Right cardiac atrium (tissue), 5 donors: Measurements from ENCODE around the gene KCND1. TPM values are rescaled to one million over a fixed set of nuclear protein-coding genes. Genes with fewer than 3 reads are reported as not detected.

Source experiments
- ATAC-seq, 2 donors: fragments of 200-7000 bp; cut with Tn5 transposase; one replicate each; pipeline versions ENCODE4 v1.8.0 to v1.9.1; 2020; ENCODE audit warnings: moderate library complexity in 2 of 2, mild to moderate bottlenecking in 1 of 2
- DNase-seq, 3 donors: peaks; one replicate each; pipeline ENCODE4 v3.0.0-alpha.2; 2020
- H3K27ac ChIP-seq: one replicate; pipeline ENCODE4 v1.5.1; 2013; ENCODE audit warnings: mild to moderate bottlenecking, low read length, control low read depth, moderate library complexity
- H3K27me3 ChIP-seq: one replicate; pipeline ENCODE4 v1.6.1; 2013; ENCODE audit not compliant: control insufficient read depth, insufficient read depth
- H3K4me1 ChIP-seq: one replicate; pipeline ENCODE4 v1.6.1; 2013; ENCODE audit warnings: low read length; ENCODE audit not compliant: control insufficient read depth, insufficient read depth
- H3K4me3 ChIP-seq: one replicate; pipeline ENCODE4 v1.5.1; 2013; ENCODE audit warnings: low read length, control low read depth
- H3K9me3 ChIP-seq: one replicate; pipeline ENCODE4 v1.6.1; 2013; ENCODE audit warnings: low read length; ENCODE audit not compliant: control insufficient read depth
- WGBS: extraction: QIAGEN DNeasy Blood & Tissue Kit; methylation state at CpG from one replicate; pipeline ENCODE4 v1.1.7; 2013; 5-methylcytosine and 5-hydroxymethylcytosine counted together
- intact Hi-C, 4 donors: fragments of 100-400 bp; cut with DNase I; formaldehyde crosslinking; loops; one replicate each; pipeline versions ENCODE4 v1.11.0 to v1.14.0; 2022 to 2023
- polyA plus RNA-seq: library from polyadenylated mRNA; stranded (reverse); fragments of 200-250 nt; gene quantifications from one replicate; pipeline ENCODE4 v1.2.3, GENCODE V29; 2013
- total RNA-seq, 4 donors: library from RNA; stranded (reverse); fragmentation: NEBNext Ultra II Directional; extraction: Animal tissue kit (Norgen Biotek cat#: 25700); gene quantifications; one replicate each; pipeline ENCODE4 v1.2.1, GENCODE V29; 2021
- donor health status: healthy with polysubstance abuse.
- donor health status: DM: no; HTN: yes; CAD: no.
- donor health status: DM: no; HTN: no; CAD: no.
- donor health status: DM: no; HTN: yes; CAD: no; lungs with severe emphysema.
- donor health status: DM: yes; HTN: yes; CAD: no.

Gene KCND1
- total and polyA plus RNA-seq, 5 donors, result 0.97 to 1.6 (median 1.4) TPM

DNA sequence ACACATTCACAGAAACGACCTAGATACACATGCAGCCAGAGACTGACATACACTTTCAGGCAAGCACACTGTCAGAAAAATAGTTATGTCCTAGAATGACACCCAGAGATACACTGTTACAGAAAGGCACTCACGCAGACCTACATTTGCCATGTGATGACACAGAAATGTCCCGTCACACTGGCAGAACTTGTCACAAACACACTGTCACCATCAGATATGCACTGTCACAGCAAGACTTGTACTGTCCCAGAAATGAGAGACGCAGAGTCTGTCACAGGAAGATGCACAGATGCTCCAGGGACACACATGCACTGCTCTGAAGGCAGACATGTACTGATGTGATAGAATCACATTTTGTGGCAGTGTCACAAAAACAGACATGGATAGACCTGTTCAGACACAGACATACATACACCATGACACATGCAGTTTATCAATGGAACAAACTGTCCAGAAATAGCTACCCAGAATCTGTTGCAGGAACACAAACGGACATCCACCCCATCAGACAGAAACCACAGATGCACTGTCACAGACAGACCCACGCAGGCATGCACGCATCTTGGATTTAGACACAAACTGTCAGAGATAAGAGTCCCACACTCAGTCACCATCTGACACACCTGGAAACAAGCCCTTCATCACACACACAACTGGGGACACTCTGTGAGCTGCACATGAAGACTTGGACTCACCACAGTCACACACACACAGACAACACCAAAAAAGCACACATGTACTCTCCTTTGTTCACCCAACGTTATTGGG is 51.5 kb downstream of the KCND1 start:
- intact Hi-C loops, result no loop called here
- H3K27me3 ChIP-seq, result no peaks in the 10 kb centered on the region
- no peak for DNase-seq
- no peaks in the 10 kb centered on the region for H3K4me1 ChIP-seq
- WGBS, result 36% methylated on average over 8 of the region's 8 CpGs
- H3K4me3 ChIP-seq, result no peak overlapping the region
- no peak overlapping the region for H3K27ac ChIP-seq
- no peak for ATAC-seq
- no peaks in the 10 kb centered on the region for H3K9me3 ChIP-seq

DNA sequence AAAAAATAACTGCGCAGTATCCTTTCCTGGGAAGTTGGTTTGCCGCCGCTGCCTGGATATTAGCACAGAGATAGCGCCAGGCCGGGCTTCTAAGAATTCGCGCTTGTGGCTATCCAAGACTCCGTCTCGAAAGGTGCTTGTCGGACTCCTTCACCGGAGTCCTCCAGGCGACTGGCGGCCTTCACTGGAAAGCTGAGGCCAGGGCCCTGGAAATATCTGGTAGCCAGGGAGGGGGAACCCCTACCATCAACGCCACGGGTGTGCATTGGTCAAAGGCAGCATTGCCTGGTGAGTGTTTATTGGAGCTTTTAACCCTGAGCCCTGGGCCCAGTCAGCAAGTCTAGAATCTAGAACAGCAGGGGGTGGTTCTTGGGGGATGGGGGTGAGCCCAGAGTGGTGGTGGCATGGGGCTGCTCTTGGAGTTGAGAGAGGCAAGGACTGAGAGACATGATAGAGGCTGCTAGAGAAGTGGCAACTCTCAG is 52.2 kb downstream of the KCND1 start:
- ATAC-seq (peak; percentile 5 to 13), DNase-seq (peak in 1 of 3 donors; percentile 56)
- peak overlapping the region; percentile 53 for H3K4me3 ChIP-seq
- intact Hi-C loops, result no loop called here
- H3K4me1 ChIP-seq, result no peaks in the 10 kb centered on the region
- H3K27me3 ChIP-seq, result no peaks in the 10 kb centered on the region
- peak overlapping the region; percentile 82 for H3K27ac ChIP-seq
- H3K9me3 ChIP-seq, result no peaks in the 10 kb centered on the region
- 1% methylated on average over 15 of the region's 15 CpGs for WGBS

DNA sequence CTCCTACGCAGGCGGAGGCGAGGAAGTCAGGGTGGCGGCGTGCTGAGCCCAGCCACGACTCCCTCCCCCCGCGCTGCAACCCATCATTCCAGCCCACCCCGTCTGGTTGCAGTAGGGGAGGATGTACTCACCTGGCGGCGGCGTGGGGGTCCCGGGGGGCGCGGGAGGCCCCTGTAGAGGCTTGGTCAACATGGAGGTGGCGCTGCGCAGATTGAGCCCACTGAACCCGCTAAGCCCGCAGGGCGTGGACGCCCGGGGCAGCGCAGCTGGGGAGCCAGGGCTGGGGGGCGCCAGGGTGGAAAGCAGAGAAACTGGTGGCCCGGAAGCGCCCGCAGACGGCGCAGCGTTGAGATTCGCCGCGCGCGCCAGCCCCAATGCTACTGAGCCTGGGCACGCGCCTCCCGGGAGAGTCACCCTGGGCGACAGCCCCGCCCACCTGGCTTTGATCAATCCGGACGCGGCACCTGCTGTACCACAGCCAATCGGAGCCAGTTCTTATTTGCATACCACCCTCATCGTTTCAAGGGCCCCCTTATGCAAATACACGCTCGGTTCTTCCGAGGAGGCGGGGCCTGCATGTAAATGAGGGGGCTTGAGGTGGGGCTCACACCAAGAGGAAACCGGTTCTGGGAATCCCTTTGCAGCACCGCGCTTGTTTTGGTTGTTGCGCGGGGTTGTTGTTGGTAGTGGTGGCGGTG is 52.9 kb downstream of the KCND1 start, which contains the start of gene PIM2:
TSS of gene PIM2 (minus strand) at position 382 of the 698 bp plus-strand sequence. CDS start at position 192, 190 bp downstream.
- Histone ChIP-seq H3K27me3 (no peaks in the 10 kb centered on the region), H3K27ac (peak within 1 kb of the TSS; percentile 82), H3K9me3 (no peaks in the 10 kb centered on the region), H3K4me1 (no peaks in the 10 kb centered on the region), H3K4me3 (peak within 1 kb of the TSS; percentile 53)
- DNase-seq (peak; percentile 88 to 95 (median 95)), ATAC-seq (peak; percentile 88 to 89)
- WGBS, result under 1% methylated on average over 55 of the region's 55 CpGs
- intact Hi-C loops, result no loop called here

DNA sequence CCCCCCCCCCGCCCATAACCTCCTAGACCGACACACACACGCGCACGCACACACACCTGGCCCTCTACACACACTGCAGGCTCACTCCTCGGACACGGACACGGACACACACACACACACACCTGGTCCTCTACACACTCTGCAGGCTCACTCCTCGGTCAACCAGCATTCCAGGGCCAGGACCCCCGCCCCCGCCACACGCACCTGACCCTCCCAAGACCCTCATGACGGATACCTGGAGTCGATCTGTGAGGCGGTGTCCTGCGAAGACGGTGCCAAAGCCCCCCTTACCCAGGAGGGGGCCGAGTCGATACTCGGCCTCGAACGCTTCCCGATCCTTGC is 53.4 kb downstream of the KCND1 start:
- WGBS, result 11% methylated on average over 23 of the region's 23 CpGs
- peak overlapping the region; percentile 78 for H3K27ac ChIP-seq
- peak overlapping the region; percentile 53 for H3K4me3 ChIP-seq
- DNase-seq (no peak), ATAC-seq (peak in 1 of 2 donors; percentile 9)
- intact Hi-C loops, result no loop called here
- no peaks in the 10 kb centered on the region for H3K27me3 ChIP-seq
- H3K4me1 ChIP-seq, result no peaks in the 10 kb centered on the region
- no peaks in the 10 kb centered on the region for H3K9me3 ChIP-seq

DNA sequence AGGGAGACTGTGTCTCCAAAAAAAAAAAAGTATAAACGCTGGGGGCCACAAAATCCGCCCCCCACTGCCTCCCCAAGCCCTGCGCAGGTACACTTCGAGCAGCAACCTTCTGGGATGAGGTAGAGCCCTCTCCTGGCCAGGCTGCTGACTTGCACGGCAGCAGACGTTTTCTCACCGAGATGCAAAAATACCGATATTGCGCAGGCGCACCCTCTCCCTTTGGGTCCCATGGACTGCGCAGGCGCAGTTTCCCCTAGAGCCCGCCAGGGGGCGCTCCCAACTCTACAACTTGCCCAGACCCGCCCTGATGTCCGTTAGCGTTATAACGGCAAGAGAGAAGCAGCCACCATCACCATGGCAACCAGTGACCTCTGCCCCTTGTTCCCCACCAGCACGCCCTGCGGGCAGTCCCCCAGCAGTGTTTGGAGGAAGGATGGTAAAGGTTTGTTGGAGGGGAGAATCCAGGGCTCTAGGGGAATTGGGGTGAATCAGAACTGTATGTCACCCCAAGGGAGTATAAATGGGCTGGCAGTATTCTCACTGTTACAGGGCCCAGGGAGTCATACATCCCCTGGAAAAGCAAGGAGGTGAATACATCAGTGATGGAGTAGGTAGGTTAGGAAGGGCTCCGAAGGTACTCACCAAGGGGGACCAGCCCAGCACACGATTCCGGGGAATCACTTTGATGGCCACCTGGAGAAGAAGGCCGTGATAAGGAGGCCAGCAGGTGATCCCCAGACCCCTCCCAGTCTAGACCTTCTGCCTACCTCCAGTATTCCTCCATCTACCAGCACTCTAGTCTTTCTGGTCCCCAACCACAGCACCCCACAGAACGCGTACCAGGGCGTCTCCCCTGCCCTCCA is 54.3 kb downstream of the KCND1 start:
- DNase-seq (peak; percentile 88 to 95 (median 94)), ATAC-seq (peak; percentile 75 to 79)
- Histone ChIP-seq H3K4me3 (no peak overlapping the region), H3K27ac (peak overlapping the region; percentile 14), H3K4me1 (no peaks in the 10 kb centered on the region), H3K9me3 (no peaks in the 10 kb centered on the region), H3K27me3 (no peaks in the 10 kb centered on the region)
- 22% methylated on average over 26 of the region's 27 CpGs for WGBS
- intact Hi-C loops, result no loop called here

DNA sequence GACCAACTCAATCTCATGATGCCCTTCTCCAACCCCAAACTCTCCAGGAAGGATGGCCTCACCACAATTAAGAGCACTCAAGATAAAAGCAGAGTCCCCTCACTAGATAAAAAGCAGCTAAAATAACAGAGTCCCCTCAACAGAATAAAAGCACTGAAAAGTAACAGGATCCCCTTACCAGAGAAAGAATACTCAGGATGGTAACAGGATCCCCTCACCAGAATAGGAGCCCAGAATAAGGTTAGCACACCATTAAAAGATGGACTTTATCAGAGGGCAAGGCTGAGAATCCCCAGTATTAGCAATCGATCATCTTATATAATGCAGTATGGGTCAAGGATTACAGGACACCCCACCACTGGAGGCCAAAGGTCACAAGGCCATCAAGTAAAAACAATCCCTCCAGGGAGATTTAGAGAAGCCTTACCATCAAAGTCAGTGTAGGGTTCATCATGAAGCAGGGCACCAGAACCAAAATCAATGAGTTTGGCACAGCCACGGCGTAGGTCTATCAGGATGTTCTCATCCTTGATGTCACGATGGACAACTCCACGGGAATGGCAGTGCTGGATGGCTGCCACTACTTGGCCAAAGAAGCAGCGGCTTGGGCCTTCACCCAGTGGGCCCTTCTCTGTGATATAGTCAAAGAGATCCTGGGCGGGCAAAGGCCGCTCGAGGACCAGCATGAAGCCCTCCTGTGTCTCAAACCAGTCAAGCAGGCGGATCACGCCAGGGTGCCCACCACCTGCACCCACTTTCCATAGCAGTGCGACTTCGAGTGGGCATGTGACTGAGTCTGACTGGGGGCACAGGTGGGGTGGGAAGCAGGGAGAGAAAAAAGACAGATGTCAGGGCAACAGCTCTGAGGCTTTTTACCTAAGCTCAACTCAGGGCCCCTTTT is 56.8 kb downstream of the KCND1 start:
- no peak overlapping the region for H3K27ac ChIP-seq
- 85% methylated on average over 13 of the region's 13 CpGs for WGBS
- H3K9me3 ChIP-seq, result no peaks in the 10 kb centered on the region
- ATAC-seq, result no peak
- DNase-seq, result no peak
- H3K4me3 ChIP-seq, result no peak overlapping the region
- H3K27me3 ChIP-seq, result no peaks in the 10 kb centered on the region
- H3K4me1 ChIP-seq, result no peaks in the 10 kb centered on the region
- intact Hi-C loops, result no loop called here

DNA sequence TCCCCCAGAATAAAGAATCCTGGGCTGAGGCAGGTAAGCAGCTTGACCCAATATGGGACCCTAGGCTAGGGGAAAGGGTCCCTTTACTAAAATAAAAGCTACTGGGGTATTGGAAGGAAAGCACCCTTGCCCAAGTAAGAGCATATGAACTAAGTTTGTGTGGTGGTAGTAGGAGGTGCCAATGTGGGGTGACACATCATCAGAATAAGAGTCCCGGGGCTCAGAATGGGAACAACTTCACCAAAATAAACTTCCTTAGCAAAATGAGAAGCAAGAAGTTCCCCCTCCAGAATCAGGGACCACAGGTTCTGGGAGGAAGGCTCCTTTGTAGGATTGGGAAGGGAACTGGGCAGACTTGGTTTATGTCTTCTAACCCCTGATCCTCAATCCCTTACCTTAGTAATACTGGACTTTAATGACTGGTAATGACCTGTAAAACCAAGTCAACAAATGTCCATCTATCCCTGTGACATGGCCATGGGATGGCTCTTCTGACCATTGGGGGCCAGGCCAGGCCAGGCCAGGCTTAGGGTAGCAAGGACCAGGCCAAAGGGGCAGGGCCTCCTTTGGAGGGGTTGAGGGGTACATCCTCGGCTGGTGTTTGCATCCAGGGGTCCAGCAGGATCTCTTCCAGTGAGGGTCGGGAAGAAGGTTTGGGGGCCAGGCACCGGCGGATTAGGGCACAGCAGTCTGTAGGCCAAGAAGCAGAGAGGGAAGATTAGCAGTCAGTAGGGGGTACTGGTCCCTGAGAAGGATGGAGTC is 57.9 kb downstream of the KCND1 start:
- no peaks in the 10 kb centered on the region for H3K4me1 ChIP-seq
- H3K27ac ChIP-seq, result no peak overlapping the region
- intact Hi-C loops, result no loop called here
- no peaks in the 10 kb centered on the region for H3K9me3 ChIP-seq
- WGBS, result 91% methylated on average over 5 of the region's 5 CpGs
- DNase-seq (no peak), ATAC-seq (no peak)
- H3K4me3 ChIP-seq, result no peak overlapping the region
- no peaks in the 10 kb centered on the region for H3K27me3 ChIP-seq

DNA sequence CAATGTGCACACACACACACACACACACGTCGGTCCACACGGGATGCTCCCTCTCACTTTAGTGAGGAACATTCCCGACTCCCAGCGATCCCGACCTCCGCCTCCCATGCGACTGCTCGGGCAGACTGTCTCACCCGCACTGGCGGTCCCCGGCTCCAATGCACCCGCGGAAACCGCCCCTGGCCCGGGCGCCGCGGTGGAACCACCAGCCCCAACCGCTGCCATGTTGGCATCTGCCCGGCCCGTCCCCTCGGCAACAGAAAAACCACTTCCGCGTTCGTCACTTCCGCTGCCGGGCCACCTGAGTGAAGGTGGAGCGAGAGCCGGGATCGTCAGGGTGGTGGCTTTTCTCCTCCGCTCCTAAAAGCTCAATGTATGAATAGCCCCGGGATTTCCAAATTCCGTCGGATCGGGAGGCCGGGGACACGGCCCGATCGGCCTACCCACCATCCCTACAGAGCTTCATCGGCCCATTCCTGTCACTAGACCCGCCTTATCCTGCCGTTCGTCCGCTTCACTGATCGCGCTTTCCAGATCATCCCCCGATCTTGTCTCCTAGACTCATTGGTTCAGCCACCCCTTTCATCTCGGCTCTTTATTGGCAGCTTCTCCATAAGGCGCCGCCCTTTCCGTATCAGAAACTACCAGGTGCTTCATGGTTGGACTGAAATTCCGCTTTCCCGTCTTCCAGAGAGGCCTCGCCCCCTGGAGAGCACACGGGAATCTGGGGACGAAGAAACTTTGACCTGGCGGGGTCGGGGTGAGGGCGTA is 60.0 kb downstream of the KCND1 start, which contains the start of gene SLC35A2:
TSS of gene SLC35A2 (minus strand) at position 235 of the 771 bp plus-strand sequence. CDS start at position 225, 10 bp downstream.
- Histone ChIP-seq H3K27ac (peak within 1 kb of the TSS; percentile 73), H3K27me3 (no peaks in the 10 kb centered on the region), H3K4me3 (peak within 1 kb of the TSS; percentile 84), H3K9me3 (no peaks in the 10 kb centered on the region), H3K4me1 (no peaks in the 10 kb centered on the region)
- WGBS, result under 1% methylated on average over 60 of the region's 60 CpGs
- DNase-seq (peak; percentile 81 to 92 (median 88)), ATAC-seq (peak; percentile 88 to 90)
- intact Hi-C loops, result no loop called here
